Dedifferentiated amniotic fluid mesenchymal stem cell (primary cell): ENCODE results near the gene GALE.
"Not testable (repeated sequence)": the region's sequence is repeated elsewhere in the genome, so short reads cannot be mapped to it uniquely, and the experiment has no call there.

ENCODE experiments used
- DNase-seq: peaks from one replicate; pipeline ENCODE4 v3.0.0-alpha.2; 2016; ENCODE audit errors: extremely low spot score

GALE gene

DNA sequence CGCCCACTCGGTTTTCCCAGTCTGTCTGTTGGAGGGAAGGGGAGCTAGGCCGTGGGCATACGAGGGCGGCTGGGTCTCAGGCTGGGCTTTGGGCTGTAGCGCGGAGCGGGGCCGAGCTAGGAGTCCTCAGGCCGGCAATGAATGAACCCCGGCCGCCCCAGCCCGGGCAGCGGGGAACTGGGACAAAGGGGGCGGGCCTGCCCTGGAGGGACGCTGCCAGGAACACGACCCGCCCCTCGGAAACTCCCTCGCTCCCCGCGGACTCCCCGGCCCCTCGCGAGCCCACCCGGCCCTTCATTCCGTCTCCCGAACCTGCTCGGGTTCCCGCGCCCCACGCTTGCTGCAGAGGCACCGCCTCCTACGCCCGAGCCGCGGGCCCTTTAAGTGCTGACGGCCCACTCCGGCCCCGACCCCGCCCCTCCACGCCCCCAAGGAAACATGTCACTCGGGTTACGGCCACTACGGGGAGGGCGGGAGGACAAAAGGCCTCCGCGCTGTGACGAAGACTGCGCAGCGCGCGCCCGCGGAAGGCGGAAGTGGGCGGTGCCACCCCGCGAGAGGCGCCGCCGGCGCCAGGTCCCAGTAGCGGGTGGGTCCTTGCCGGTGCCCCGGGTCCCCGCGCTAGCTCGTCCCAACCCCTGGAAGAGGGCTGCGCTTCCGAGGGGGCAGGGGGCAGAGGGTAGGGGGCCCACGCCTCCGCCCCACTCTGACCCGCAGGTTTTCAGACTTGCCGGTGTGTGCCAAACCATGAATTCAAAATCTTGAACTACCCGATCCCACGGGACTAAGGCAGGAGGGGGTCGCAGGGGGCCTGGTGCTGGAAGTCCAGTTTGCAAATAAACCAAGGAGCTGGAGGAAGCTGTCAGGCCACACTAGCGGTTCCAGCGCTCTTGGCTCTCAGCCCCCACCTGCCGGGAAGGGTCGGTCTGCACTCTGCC lies at the start of gene GALE:
Gene GALE (minus strand): TSS at position 355 of the 938 bp plus-strand sequence. CDS start 1,747 bp downstream, outside the sequence.
- DNase-seq = peak; percentile 88

DNA sequence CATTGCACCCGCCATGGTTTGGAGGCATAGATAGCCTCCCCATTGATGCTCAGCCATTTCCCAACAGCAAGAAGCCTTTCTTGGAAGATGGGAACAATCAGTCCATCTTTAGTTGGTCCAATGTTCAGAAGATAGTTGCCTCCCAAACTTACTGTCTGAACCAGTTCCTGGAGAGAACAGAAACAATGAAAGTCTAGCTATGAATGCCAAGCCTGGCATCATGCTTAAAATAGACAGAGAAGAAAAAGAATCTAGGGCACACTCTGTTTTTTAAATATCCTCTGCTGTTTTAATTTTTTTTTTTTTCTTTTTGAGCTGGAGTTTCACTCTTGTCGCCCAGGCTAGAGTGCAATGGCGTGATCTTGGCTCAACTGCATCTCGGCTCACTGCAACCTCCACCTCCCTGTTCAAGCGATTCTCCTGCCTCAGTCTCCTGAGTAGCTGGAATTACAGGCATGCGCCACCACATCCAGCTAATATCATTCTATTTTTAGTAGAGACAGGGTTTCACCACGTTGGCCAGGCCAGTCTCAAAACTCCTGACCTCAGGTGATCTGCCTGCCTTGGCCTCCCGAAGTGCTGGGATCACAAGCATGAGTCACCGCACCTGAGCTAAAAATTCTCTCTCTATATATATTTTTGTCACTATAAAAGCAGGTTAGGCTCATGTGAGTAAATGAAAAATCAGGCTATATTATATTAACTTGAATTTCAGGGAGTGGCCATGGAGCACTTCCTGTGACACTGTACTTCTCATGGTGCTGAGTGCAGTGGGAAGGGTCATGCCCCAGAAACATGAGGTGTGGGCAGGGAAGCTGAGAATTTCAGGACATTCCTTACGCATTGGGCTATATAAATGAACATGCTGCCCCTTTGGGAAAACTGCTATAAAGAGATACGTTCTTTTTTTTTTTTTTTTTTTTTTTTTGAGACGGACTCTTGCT lies 48.4 kb upstream of the GALE start:
- DNase-seq = no peak

DNA sequence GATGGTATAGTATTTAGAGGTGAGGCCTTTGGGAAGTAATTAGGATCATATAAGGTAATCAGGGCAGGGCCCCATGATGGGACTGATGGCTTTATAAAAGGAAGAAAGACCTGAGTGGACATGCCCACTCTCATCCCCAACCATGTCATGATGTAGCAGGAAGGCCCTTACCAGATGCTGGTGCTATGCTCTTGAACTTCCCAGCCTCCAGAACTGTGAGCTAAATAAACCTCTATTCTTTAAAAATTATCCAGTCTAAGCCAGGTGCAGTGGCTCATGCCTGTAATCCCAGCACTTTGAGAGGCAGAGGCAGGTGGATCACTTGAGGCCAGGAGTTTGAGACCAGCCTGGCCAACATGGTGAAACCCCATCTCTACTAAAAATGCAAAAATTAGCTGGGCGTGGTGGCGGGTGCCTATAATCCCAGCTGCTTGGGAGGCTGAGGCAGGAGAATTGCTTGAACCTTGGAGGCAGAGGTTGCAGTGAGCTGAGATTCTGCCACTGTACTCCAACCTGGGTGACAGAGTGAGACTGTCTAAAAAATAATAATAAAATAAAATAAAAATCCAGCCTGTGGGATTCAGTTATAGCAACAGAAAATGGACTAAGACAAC lies 47.0 kb upstream of the GALE start:
- DNase-seq = not testable (repeated sequence)

DNA sequence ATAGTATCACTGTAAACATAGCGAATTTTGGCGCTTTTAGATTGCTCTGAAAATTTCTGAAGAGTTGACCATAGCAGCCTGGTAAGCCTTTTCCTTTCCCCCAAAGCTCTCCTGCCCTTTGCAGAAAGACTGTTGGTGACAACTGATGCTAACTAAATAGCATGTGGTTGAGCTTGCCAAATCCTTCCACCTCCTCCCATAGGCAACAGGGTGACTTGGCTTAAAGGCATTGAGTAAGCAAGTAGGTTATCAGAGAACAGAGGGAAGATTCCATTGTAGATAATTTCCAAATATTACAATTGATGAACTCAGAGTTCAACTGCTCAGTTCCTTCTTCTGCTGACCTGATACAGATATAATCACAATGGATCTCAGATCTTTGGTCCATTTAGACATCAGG lies 44.6 kb upstream of the GALE start:
- DNase-seq = no peak

DNA sequence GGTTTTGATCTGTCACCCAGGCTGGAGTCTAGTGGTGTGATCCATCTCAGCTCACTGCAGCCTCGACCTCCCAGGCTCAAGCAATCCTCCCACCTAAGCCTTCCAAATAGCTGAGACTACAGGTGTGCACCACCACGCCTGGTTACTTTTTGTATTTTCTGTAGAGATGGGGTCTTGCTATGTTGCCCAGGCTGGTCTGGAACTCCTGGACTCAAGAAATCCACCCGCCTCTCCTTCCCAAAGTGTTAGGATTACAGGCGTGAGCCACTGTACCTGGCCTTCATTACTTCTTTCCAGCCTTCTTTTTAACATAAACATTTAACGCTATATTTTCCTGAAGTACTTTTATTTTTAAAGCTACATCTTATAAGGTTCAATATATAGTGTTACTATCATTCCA lies 43.1 kb upstream of the GALE start:
- DNase-seq = no peak

DNA sequence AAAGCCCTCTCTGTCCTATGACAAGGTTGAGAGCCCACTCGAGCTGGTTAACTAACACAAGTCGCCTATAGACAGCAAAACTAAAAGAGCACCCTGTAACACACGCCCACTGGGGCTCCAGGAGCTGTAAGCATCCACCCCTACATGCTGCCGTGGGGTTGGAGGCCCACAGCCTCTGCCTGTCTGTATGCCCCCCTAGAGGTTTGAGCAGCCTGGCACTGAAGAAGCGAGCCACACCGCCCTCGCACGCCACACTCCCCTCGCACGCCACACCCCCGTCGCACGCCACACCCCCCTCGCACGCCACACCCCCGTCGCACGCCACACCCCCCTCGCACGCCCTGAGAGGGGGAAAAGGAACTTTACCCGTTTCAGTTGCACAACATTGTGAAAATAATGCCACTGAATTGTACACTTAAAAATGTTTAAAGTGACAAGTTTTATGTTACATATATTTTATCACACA lies 37.9 kb upstream of the GALE start:
- DNase-seq = peak; percentile 31

DNA sequence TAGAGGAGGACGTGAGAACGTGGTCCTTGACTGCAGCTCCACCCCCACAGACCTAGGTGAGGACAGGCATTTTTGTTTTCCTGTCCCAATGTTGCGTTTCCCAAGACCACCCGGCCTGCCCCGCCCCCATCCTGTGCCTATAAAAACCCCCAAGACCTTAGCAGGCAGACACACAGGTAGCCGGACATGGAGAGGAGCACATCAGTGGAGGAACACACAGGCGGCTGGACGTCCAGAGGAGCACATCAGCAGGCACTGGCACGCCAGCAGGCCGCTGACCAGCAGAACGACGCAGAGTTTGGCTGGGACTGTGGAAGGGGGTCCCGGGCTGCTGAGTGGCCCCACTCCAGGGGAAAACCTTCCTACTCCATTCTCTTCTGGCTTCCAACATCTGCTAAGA lies 37.4 kb upstream of the GALE start:
- no peak for DNase-seq

DNA sequence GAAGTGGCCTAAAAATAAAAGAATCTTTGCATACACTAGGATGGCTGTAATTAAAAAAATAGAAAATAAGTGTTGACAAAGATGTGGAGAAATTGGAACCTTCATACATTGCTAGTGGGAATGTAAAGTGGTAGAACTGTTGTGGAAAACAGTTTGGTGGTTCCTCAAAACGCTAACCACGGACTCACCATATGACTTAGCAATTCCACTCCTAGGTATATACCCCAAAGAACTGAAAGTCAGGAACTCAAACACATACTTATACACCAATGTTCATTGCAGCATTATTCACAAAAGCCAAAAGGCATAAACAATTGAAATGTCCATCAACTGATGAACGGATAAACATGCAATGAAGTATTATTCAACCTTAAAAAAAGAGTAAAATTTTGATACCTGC lies 35.5 kb upstream of the GALE start:
- no peak for DNase-seq

DNA sequence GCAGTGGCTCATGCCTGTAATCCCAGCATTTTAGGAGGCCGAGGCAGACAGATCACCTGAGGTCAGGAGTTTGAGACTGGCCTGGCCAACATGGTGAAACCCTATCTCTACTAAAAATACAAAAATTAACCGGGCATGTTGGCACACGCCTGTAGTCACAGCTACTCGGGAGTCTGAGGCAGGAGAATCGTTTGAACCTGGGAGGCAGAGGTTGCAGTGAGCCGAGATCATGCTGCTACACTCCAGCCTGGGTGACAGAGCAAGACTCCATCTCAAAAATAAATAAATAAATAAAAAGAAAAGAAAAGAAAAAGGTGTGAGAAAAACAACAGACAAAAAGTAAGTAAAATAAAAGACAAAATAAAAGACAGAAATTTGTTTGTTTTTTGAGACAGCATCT lies 33.6 kb upstream of the GALE start:
- not testable (repeated sequence) for DNase-seq

DNA sequence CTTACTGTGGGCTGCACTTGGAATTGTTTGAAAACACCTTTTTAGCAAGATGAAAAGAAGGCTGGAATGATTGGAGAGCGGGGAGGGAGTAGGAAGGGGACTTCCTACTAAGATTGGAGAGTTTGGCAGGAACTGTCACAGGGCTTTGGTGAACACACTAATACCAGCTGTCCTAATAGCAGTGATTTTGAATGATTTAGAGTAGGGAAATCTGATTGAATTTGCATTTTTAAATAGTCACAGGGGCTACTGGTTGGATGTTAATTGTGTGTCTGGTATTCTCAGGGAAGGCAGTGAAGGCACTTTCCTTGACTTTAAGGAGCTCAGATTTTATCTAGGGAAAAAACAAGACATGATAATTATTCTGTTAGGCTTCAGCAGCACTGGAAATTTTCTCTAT lies 27.2 kb upstream of the GALE start:
- no peak for DNase-seq

DNA sequence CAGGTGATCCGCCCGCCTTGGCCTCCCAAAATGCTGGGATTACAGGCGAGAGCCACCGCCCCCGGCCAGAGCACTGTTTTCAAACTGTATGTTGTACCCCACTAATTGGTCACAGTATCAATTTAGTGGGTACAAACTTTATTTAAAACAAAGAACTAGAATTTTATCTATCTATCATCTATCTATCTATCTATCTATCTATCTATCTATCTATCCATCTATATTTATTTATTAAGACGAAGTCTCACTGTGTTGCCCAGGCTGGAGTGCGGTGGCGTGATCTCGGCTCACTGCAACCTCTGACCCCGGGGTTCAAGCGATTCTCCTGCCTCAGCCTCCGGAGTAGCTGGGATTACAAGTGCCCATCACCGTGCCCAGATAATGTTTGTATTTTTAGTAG lies 26.0 kb upstream of the GALE start:
- not testable (repeated sequence) for DNase-seq

DNA sequence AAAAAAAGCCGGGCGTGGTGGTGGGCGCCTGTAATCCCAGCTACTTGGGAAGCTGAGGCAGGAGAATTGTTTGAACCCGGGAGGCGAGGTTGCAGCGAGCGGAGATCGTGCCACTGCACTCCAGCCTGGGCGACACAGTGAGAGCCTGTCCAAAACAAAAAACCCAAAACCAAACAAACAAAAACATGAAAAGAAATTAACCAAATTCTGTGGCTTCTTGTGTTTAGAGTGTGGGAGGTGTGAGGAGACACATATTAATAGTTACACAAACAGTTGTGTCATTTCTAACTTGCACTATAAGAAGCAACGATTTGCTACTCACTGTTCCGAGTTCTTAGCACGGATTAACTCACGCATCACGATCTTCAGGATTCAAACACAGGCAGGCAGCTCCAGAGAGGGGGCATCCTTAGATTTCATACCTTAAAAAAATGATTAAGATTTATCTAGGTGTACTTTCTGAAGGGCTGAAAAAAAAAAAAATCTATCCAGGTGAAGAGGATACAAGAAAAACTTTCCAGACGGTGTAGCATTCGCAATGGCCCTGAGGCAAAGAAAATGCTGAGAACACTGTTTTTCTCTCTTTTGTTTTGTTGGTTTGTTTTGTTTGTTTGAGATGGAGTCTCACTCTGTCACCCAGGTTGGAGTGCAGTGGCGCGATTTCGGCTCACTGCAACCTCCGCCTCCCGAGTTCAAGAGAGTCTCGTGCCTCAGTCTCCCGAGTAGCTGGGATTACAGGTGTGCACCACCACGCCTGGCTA lies 25.4 kb upstream of the GALE start:
- no peak for DNase-seq

DNA sequence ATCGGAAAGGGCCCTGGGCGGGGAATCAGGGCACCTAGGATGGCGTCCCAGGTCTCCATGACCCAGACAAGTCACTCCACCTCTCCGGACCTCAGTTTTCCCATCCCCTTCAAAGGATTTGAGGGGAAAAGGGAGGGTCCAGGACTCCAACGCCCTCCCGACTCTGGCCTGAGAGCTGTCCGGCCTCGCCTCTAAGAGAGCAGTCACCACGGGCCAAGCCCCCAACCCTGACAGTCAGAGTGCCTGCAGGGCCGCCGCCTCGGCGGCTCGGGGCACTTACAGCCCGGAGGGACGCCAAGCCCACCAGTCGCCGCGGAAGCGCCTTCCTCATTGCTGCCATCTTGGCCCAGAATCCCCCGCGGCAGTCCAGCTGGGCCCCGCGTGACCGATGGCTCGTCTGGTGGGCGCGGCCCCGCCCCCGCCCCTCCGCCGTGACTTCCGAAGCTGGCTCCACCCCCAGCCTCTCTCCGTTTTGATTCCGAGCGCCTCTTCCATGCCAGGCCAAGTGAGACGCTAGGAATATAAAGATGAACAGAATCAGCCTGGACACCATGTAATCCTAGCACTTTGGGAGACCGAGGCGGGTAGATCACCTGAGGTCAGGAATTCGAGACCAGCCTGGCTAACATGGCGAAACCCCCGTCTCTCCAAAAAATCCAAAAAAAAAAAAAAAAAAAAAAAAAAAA lies 24.7 kb upstream of the GALE start, which contains the start of gene HMGCL:
Gene HMGCL (minus strand): TSS at position 354 of the 686 bp plus-strand sequence. CDS start 14 bp downstream, at position 340.
- peak; percentile 88 for DNase-seq

DNA sequence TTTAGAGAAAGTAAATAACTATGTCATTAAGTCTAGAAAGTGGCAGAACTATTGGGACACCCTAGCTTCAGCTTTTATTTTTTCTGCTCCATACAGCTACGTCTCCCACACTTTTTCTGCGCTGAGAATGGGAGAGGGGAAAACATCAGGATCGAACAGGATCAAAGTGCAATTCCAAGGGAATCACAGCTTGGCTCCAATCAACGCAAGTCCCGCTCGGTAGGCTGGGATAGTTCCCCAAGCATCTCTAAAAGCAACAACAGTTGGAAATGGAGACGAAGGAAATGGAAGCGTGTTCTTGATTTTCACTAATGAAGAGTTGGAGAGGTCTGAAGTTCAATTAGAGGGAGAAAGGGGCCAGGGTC lies 24.1 kb upstream of the GALE start:
- no peak for DNase-seq

DNA sequence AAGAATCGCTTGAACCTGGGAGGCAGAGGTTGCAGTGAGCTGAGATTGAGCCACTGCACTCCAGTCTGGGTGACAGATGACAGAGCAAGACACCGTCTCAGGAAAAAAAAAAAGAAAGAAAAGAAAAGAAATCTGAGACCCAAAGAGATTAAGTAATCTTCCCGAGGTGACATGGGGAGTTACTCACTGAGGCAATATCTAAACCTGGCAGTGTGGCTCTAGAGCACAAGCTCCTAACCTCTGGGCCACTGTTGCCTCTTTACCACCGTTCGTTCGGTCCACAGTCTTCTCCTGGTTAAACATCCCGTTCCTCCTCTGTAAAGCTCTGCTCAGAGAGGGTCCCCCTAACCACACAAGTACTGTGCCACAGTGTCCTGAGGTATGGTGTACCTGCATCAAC lies 23.2 kb upstream of the GALE start:
- DNase-seq = no peak

DNA sequence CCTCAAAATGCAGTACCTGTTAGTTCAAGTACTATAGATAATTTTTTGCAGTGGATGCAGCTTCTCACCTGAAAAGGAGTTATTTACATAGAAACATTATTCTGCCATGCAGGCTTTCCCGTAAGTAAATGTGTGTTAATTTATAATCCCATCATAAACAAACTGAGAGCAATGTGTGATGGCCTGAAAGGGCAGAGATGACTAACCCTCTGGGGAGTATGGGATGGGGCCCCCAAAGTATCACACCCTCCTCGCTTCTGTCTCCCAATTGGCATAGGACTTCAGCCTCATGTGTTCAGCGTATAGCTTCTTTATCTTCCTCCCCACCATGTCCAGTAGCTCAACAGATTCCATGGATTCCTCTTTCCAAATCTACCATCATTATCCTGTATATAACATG lies 17.1 kb upstream of the GALE start:
- no peak for DNase-seq

DNA sequence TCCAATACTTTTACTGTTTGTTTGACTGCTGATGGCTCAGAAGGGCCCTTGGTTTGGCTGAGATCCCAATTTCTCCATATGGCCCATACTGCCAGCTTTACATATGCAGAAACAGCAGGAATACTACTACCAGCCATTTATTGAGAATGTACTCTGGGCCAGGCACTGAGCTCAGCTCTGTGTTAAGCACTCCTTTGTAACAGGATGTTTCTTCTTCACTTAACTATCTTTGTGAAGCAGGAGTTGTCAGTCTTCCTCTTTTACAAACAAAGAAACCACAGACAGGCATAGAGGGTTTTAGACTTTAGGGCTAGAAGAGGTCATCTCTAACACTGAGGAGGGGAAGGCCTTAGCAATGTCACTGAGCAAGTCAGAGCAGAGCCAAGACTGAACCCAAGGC lies 16.4 kb upstream of the GALE start:
- no peak for DNase-seq

DNA sequence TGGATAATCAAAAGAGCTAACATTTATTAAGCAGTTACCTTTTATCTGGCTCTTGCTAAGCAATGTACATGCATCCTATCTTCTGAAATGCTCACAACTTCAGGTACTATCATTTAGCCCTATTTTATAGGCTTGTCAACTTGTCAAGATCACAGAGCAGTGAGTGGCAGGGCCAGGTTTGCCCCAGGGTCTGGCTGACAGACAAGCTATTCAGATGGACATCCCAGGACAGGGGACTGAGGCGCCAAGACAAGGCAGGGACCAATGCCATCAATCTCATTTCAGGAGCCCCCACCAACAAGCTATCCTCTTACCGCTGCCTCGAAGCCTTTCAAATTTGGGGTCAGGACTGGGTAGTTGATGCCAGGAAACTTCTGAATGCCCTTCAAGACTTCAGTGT lies 15.8 kb upstream of the GALE start:
- no peak for DNase-seq

DNA sequence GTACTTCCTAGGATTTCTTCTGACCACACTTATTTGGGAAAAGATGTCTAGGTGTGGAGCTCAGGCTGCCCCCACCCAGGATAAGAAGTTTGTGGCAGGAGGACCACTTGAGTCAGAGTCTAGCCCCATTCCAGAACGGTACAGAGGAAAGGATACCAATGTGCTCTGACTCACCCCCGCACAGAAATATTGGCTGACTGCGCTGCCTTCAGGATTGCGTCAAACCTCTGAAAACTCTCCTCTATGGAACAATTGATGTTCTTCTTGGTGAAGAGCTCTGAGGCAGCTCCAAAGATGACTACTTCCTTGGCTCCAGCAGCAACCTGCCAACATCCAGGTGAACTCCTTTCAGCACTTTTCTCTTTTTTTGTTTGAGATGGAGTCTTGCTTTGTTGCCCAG lies 13.5 kb upstream of the GALE start:
- DNase-seq = no peak

DNA sequence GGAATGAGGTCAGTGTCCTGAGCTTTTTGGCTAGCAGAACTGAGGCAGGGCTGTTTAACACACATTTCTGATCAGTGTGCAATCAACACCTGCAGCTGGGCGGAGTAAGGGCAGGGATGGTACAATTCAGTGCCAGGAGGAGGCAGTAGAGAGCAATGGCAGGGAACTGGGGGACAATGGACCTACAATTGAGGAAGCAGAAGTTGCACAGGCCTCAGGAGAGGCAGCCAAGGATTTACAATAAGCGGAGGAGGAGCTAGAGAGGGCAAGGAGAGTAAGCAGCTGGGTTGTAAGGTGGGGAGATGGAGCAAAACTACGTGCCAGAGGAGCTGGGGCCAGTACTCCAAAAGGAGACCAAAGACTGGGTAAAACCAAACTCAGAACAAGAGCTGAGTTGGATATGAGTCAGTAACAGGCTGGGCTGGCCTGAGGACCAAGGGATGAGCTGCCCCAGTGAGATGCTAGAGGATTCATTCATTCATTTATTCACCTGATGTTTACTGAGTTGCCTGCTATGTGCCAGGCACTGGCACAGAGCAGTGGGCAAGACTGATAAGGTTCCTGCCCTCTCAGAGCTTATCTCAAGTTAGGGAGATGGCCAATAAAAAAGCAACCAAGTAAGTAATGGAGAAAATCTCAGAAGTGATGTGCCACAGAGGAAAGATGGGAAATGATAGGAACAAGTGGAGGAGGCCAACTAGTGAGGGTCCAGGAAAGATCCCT lies 10.4 kb upstream of the GALE start:
- DNase-seq = no peak
